H1 (cell line): Measurements from ENCODE around the gene VPS9D1. TPM values are rescaled to one million over a fixed set of nuclear protein-coding genes. Genes with fewer than 3 reads are reported as not detected.

Experiments used
- CTCF ChIA-PET: fragments of 300-600 bp; sonication (Branson Sonifier 250); formaldehyde crosslinking; loops from one replicate; lab custom pipeline; 2021; ENCODE audit not compliant: partially characterized antibody; lab: Charles Lee
- POLR2A ChIA-PET: fragments of 300-600 bp; sonication (Branson Sonifier 250); formaldehyde crosslinking; loops from one replicate; lab custom pipeline; 2021; ENCODE audit warnings: inconsistent platforms; ENCODE audit not compliant: partially characterized antibody; lab: Charles Lee
- DNase-seq, 2 experiments: peaks; one replicate each; pipeline versions ENCODE4 v3.0.0 to v3.0.0-alpha.2; 2010 to 2022; ENCODE audit warnings: low spot score in 2 of 2, low read depth in 1 of 2, mixed read lengths in 1 of 2
- FAIRE-seq: peaks from 2 replicates; lab custom pipeline; 2011; peaks lifted over from hg19 to GRCh38; lab: Jason Lieb, UNC
- H2AFZ ChIP-seq: 2 replicates; pipeline ENCODE4 v1.8.1; 2012; ENCODE audit warnings: low read length, inconsistent platforms
- H2AK5ac ChIP-seq: 2 replicates; pipeline ENCODE4 v1.6.1; 2013; ENCODE audit warnings: low read depth, low read length
- H2BK120ac ChIP-seq: replicated peaks from 2 replicates; pipeline ENCODE3; 2013; ENCODE audit warnings: low read depth, low read length, inconsistent platforms
- H2BK12ac ChIP-seq: 2 replicates; pipeline ENCODE4 v1.6.1; 2013; ENCODE audit warnings: low read depth, low read length
- H2BK15ac ChIP-seq: 2 replicates; pipeline ENCODE4 v1.6.1; 2013; ENCODE audit warnings: low read length
- H2BK20ac ChIP-seq: 2 replicates; pipeline ENCODE4 v1.6.1; 2013; ENCODE audit warnings: low read length
- H2BK5ac ChIP-seq: 2 replicates; pipeline ENCODE4 v1.6.1; 2013; ENCODE audit warnings: low read depth, low read length
- H3K14ac ChIP-seq: 2 replicates; pipeline ENCODE4 v1.6.1; 2013; ENCODE audit warnings: inconsistent platforms; ENCODE audit not compliant: insufficient read length
- H3K18ac ChIP-seq: 2 replicates; pipeline ENCODE4 v1.6.1; 2013; ENCODE audit warnings: low read length; ENCODE audit errors: extremely low read depth
- H3K23ac ChIP-seq: 2 replicates; pipeline ENCODE4 v1.6.1; 2013; ENCODE audit warnings: inconsistent platforms; ENCODE audit not compliant: insufficient read length
- H3K23me2 ChIP-seq: 2 replicates; pipeline ENCODE4 v1.6.1; 2013; ENCODE audit warnings: low read depth, low read length
- H3K27ac ChIP-seq: 2 replicates; pipeline ENCODE4 v1.6.1; 2011; ENCODE audit warnings: low read depth, low read length, inconsistent platforms
- H3K27me3 ChIP-seq, 4 experiments: replicated peaks in 1 of 4; 1 replicate in 1 of 4; 2 replicates in 3 of 4; pipeline versions ENCODE4 v1.6.1 to v1.8.1; 2011 to 2013; ENCODE audit warnings: low read length in 3 of 4, mild to moderate bottlenecking in 3 of 4, inconsistent platforms in 2 of 4, mixed read lengths in 2 of 4, moderate library complexity in 1 of 4; ENCODE audit not compliant: control insufficient read depth in 3 of 4, insufficient read depth in 3 of 4; ENCODE audit errors: extremely low read depth in 1 of 4
- H3K36me3 ChIP-seq, 4 experiments: 2 replicates each; pipeline versions ENCODE4 v1.6.1 to v1.8.1; 2011 to 2013; ENCODE audit warnings: mild to moderate bottlenecking in 4 of 4, low read length in 3 of 4, moderate library complexity in 2 of 4, control low read depth in 1 of 4, inconsistent platforms in 1 of 4; ENCODE audit not compliant: insufficient read depth in 4 of 4, control insufficient read depth in 2 of 4
- H3K4ac ChIP-seq: replicated peaks from 2 replicates; pipeline ENCODE3; 2013; ENCODE audit warnings: low read length, low read depth, mixed read lengths, inconsistent platforms; ENCODE audit not compliant: insufficient read length
- H3K4me1 ChIP-seq, 4 experiments: replicated peaks in 1 of 4; 1 replicate in 1 of 4; 2 replicates in 3 of 4; pipeline versions ENCODE4 v1.6.1 to v1.8.1; 2011 to 2013; ENCODE audit warnings: low read length in 3 of 4, inconsistent platforms in 2 of 4, mixed read lengths in 1 of 4; ENCODE audit not compliant: insufficient read depth in 4 of 4, control insufficient read depth in 3 of 4
- H3K4me2 ChIP-seq, 2 experiments: 2 replicates each; pipeline versions ENCODE4 v1.6.1 to v1.8.1; 2011 to 2013; ENCODE audit warnings: low read depth in 2 of 2, low read length in 2 of 2, control low read depth in 1 of 2, inconsistent platforms in 1 of 2, mild to moderate bottlenecking in 1 of 2; ENCODE audit not compliant: insufficient read depth in 1 of 2
- H3K4me3 ChIP-seq, 4 experiments: fragments of 200-600, 300-600 bp in 1 of 4; sonication (generic), shearing (Covaris generic), sonication (Bioruptor Twin) in 1 of 4; 2 replicates each; pipeline versions ENCODE4 v1.5.1 to v1.8.1; 2011 to 2016; ENCODE audit warnings: low read length in 4 of 4, low read depth in 3 of 4, control low read depth in 2 of 4, inconsistent platforms in 2 of 4, mild to moderate bottlenecking in 2 of 4, mixed read lengths in 1 of 4, moderate library complexity in 1 of 4; ENCODE audit not compliant: insufficient read depth in 2 of 4; ENCODE audit errors: extremely low read depth in 1 of 4
- H3K56ac ChIP-seq: replicated peaks from 2 replicates; pipeline ENCODE3; 2013; ENCODE audit warnings: low read depth, mild to moderate bottlenecking, mixed read lengths, low read length, inconsistent platforms; ENCODE audit not compliant: insufficient read length
- H3K79me1 ChIP-seq: 2 replicates; pipeline ENCODE4 v1.6.1; 2013; ENCODE audit warnings: low read depth, low read length, control low read depth
- H3K79me2 ChIP-seq, 2 experiments: 2 replicates each; pipeline versions ENCODE4 v1.6.1 to v1.8.1; 2012 to 2013; ENCODE audit warnings: low read length in 2 of 2, mild to moderate bottlenecking in 2 of 2, inconsistent platforms in 1 of 2; ENCODE audit not compliant: insufficient read depth in 2 of 2, control insufficient read depth in 1 of 2
- H3K9ac ChIP-seq, 4 experiments: replicated peaks in 1 of 4; 1 replicate in 1 of 4; 2 replicates in 3 of 4; pipeline versions ENCODE4 v1.6.1 to v1.8.1; 2011 to 2013; ENCODE audit warnings: low read depth in 3 of 4, low read length in 3 of 4, control low read depth in 2 of 4, mild to moderate bottlenecking in 2 of 4, moderate library complexity in 2 of 4, inconsistent platforms in 1 of 4; ENCODE audit errors: extremely low read depth in 1 of 4
- H3K9me3 ChIP-seq, 2 experiments: 2 replicates each; pipeline versions ENCODE4 v1.6.1 to v1.8.1; 2012 to 2013; ENCODE audit warnings: mild to moderate bottlenecking in 2 of 2, moderate library complexity in 2 of 2, control low read depth in 1 of 2, inconsistent platforms in 1 of 2, low read depth in 1 of 2, low read length in 1 of 2, mixed read lengths in 1 of 2; ENCODE audit not compliant: insufficient read depth in 2 of 2
- H4K20me1 ChIP-seq, 2 experiments: replicated peaks in 1 of 2; 2 replicates each; pipeline versions ENCODE3 to v1.8.1; 2011 to 2013; ENCODE audit warnings: inconsistent platforms in 2 of 2, low read length in 2 of 2, mild to moderate bottlenecking in 1 of 2; ENCODE audit not compliant: insufficient read depth in 2 of 2, control insufficient read depth in 1 of 2
- H4K5ac ChIP-seq: 2 replicates; pipeline ENCODE4 v1.6.1; 2013; ENCODE audit warnings: low read length, low read depth, mixed read lengths, inconsistent platforms; ENCODE audit not compliant: insufficient read length
- H4K8ac ChIP-seq: 2 replicates; pipeline ENCODE4 v1.8.0; 2013; ENCODE audit warnings: mild to moderate bottlenecking, moderate library complexity, low read length, inconsistent platforms; ENCODE audit not compliant: insufficient read depth; ENCODE audit errors: extremely low read depth
- H4K91ac ChIP-seq: replicated peaks from 2 replicates; pipeline ENCODE3; 2013; ENCODE audit warnings: low read length, mixed read lengths, inconsistent platforms; ENCODE audit not compliant: insufficient read length
- ASH2L ChIP-seq: fragments of 200-600, 300-600 bp; sonication (generic); IDR thresholded peaks from one replicate; pipeline ENCODE4 v1.7.1; 2017; ENCODE audit warnings: low read length
- CREB1 ChIP-seq: IDR thresholded peaks from 2 replicates; pipeline ENCODE4 v1.6.1; 2012; ENCODE audit warnings: inconsistent platforms
- NRF1 ChIP-seq: IDR thresholded peaks from 2 replicates; pipeline ENCODE4 v1.6.1; 2011; ENCODE audit warnings: mild to moderate bottlenecking, low read depth, low read length, improper control_type of control experiment
- POU5F1 ChIP-seq: IDR thresholded peaks from 2 replicates; pipeline ENCODE4 v1.6.1; 2011; ENCODE audit warnings: low read depth, mild to moderate bottlenecking, low read length, moderate library complexity
- YY1 ChIP-seq: IDR thresholded peaks from 2 replicates; pipeline ENCODE4 v1.6.1; 2011; ENCODE audit warnings: low read depth, mild to moderate bottlenecking, low read length
- WGBS, 2 experiments: shearing (Covaris generic) in 1 of 2; methylation state at CpG; one replicate each; pipeline versions ENCODE4 v1.1.6 to v1.1.7; 2013 to 2015; ENCODE audit warnings: low lambda C conversion rate in 2 of 2, mixed read lengths in 2 of 2, inconsistent platforms in 1 of 2, low coverage in 1 of 2, missing lambda C conversion rate in 1 of 2; ENCODE audit not compliant: insufficient replicate concordance in 2 of 2, insufficient coverage in 1 of 2, insufficient read length in 1 of 2; ENCODE audit errors: extremely low coverage in 1 of 2, missing lambda C conversion rate in 1 of 2; 5-methylcytosine and 5-hydroxymethylcytosine counted together
- polyA plus RNA-seq, 7 experiments: library from polyadenylated mRNA; depleted of rRNA in 3 of 7; stranded (reverse) in 5 of 7; unstranded in 2 of 7; fragments of >200 nt in 5 of 7; fragments of 200-250 nt in 2 of 7; gene quantifications; 1 replicate in 5 of 7; 2 replicates in 1 of 7; 4 replicates in 1 of 7; pipeline versions ENCODE4 v1.2.1 to v1.2.3, GENCODE V29; 2011 to 2013; ENCODE audit warnings: missing spikeins in 2 of 7, mixed read lengths in 2 of 7
- total RNA-seq: library from RNA; stranded (reverse); fragmentation: NEBNext Ultra II Directional; extraction: Animal tissue kit (Norgen Biotek cat#: 25700); gene quantifications from 2 replicates; pipeline ENCODE4 v1.2.1, GENCODE V29; 2021

Gene VPS9D1
- total and polyA plus RNA-seq, 2 of the 8 experiments (the other 6 are each of a cell fraction or from before 2014, with no cell fraction given), result 2.9 to 5.4 TPM

DNA sequence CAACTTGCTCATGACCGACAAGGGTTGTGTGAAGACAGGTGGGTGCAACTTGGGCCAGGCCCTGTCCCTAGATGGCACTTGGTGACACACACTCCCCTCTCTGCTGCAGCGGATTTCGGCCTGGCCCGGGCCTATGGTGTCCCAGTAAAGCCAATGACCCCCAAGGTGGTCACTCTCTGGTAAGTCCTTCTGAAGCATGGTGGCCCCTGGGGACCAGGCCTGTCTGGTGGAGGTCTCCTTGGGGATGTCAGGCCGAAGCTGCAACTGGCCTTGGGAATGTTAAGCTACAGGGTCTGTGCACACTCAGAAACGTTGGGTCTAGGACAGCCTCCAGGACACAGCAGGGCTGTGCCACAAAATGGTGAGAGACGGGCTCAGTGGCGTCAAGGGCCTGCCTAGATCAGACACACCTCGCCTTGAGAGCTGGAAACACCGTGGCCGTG, 27.4 kb downstream of the VPS9D1 start:
- no peaks in the 10 kb centered on the region for H3K4me1 ChIP-seq
- H2BK5ac ChIP-seq, result no peak overlapping the region
- no peak overlapping the region for H2BK15ac ChIP-seq
- H2BK12ac ChIP-seq, result no peak overlapping the region
- WGBS, 2 experiments, result 95% methylated on average over 11 of the region's 11 CpGs; no CpG with 5 or more reads in 1 of the 2 experiments
- peaks cover 3 to 40% (median 18%) of the 10 kb centered on the region in 4 experiments; a peak in 7 of 8 replicates for H3K36me3 ChIP-seq
- H3K4me2 ChIP-seq, result no peak overlapping the region
- H4K20me1 ChIP-seq, result peaks cover 0 to 27% of the 10 kb centered on the region in 2 experiments
- H4K91ac ChIP-seq, result no peak overlapping the region
- H2BK20ac ChIP-seq, result no peak overlapping the region
- CTCF ChIA-PET, result interaction anchor here (0.7 to 1.2 kb wide), 2 partner anchors 17 to 26 kb away, joined by 4 read pairs; no protein-coding TSS in a partner anchor
- DNase-seq (no peak), FAIRE-seq (no peak)
- no peak overlapping the region for H2AFZ ChIP-seq
- H3K27ac ChIP-seq, result no peak overlapping the region
- TF ChIP-seq NRF1, result no peak
- TF ChIP-seq ASH2L, result no peak
- TF ChIP-seq POU5F1, result no peak
- TF ChIP-seq YY1, result no peak
- TF ChIP-seq CREB1, result no peak
- H2AK5ac ChIP-seq, result no peak overlapping the region
- peaks cover 0 to 2% of the 10 kb centered on the region in 2 experiments; a peak in 1 of 4 replicates for H3K79me2 ChIP-seq
- POLR2A ChIA-PET, result interaction anchor here (1.4 to 6.6 kb wide), 2 partner anchors 14 to 18 kb away, joined by 3 to 36 read pairs; no protein-coding TSS in a partner anchor
- H4K5ac ChIP-seq, result no peak overlapping the region
- no peak overlapping the region for H3K9ac ChIP-seq
- H3K56ac ChIP-seq, result no peak overlapping the region
- no peak overlapping the region for H3K4me3 ChIP-seq
- H4K8ac ChIP-seq, result no peak overlapping the region; the same call in 1 of the 2 replicates
- no peaks in the 10 kb centered on the region for H3K27me3 ChIP-seq
- no peak overlapping the region for H3K18ac ChIP-seq
- no peak overlapping the region for H2BK120ac ChIP-seq
- peaks cover 6% of the 10 kb centered on the region for H3K79me1 ChIP-seq
- H3K23ac ChIP-seq, result no peak overlapping the region
- H3K9me3 ChIP-seq, result no peaks in the 10 kb centered on the region
- no peaks in the 10 kb centered on the region for H3K23me2 ChIP-seq
- no peak overlapping the region for H3K14ac ChIP-seq
- H3K4ac ChIP-seq, result no peak overlapping the region
